ENCODE results near the gene NDUFA13. TPM values are rescaled to one million over a fixed set of nuclear protein-coding genes. Genes with fewer than 3 reads are reported as not detected.

The NDUFA13 gene
- total and polyA plus RNA-seq, 4 donors = 183 to 307 (median 229) TPM

- no peak overlapping the region for H3K27ac ChIP-seq (ENCODE audit: low read depth in 1 of 2, low read length in 2 of 2)
- peaks cover 0 to 6% of the 10 kb centered on the region in 2 donors for H3K36me3 ChIP-seq (ENCODE audit: control insufficient read depth in 1 of 2, insufficient read depth in 2 of 2, low read length in 1 of 2)
- H3K27me3 ChIP-seq (ENCODE audit: control insufficient read depth in 1 of 2, insufficient read depth in 2 of 2, low read length in 1 of 2) = no peaks in the 10 kb centered on the region
- no peak for DNase-seq
- no peaks in the 10 kb centered on the region for H3K4me1 ChIP-seq (ENCODE audit: control insufficient read depth in 1 of 2, insufficient read depth in 2 of 2, low read length in 2 of 2)
- no peak overlapping the region for H3K4me3 ChIP-seq (ENCODE audit: low read length in 2 of 2)
- H3K9me3 ChIP-seq (ENCODE audit: control insufficient read depth, low read length) = no peaks in the 10 kb centered on the region
- intact Hi-C loops (cut with DNase I) = no loop called here
- ATAC-seq (ENCODE audit: low FRiP score) = no peak
- WGBS, 2 donors = 91 to 92% methylated on average over 23 of the region's 23 CpGs
Observed at GRCh38 chr19:19504754-19505668, 11.0 kb upstream of the NDUFA13 start.

DNA sequence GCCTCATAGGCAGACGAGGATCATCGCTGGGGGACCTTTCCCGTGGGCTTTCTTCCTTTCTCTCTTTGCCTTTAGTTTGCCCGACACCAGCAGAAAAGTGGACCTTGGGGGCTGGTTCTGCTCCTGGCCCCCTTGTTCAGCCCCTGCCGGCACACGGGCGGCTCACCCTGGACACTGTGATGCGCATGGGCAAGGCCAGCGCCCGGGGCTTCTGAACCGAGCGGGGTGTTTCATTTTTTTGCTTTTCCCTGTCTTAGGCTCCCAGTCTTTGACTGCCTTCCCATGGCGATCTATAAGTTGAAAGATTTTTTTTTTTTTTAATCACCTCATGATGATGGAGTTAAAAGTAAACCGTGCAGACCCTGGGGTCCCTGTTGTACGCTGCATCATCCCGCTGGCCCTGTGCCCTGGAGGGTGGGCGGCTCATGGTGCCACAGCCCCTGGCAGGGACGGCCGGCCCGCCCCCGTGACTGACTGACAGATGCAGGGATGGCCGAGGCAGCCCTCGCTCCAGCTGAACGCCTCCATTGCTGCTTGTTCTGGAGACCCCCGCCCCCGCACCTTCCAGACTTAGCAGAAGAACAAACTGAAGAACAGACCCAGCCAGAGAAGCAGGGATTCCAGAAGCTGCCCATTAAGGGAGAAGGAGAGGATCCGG, 10.2 kb upstream of the NDUFA13 start:
- Histone ChIP-seq H3K4me1 (ENCODE audit: control insufficient read depth in 1 of 2, insufficient read depth in 2 of 2, low read length in 2 of 2) (no peaks in the 10 kb centered on the region), H3K9me3 (ENCODE audit: control insufficient read depth, low read length) (no peaks in the 10 kb centered on the region), H3K4me3 (ENCODE audit: low read length in 2 of 2) (no peak overlapping the region), H3K27me3 (ENCODE audit: control insufficient read depth in 1 of 2, insufficient read depth in 2 of 2, low read length in 1 of 2) (no peaks in the 10 kb centered on the region), H3K27ac (ENCODE audit: low read depth in 1 of 2, low read length in 2 of 2) (no peak overlapping the region), H3K36me3 (ENCODE audit: control insufficient read depth in 1 of 2, insufficient read depth in 2 of 2, low read length in 1 of 2) (peaks cover 0 to 5% of the 10 kb centered on the region in 2 donors)
- DNase-seq (no peak), ATAC-seq (ENCODE audit: low FRiP score) (no peak)
- intact Hi-C loops (cut with DNase I) = no loop called here
- WGBS, 2 donors = 77 to 78% methylated on average over 27 of the region's 27 CpGs

GRCh38 chr19:19506592-19506991, 9.4 kb upstream of the NDUFA13 start:
- no peaks in the 10 kb centered on the region for H3K9me3 ChIP-seq (ENCODE audit: control insufficient read depth, low read length)
- H3K27me3 ChIP-seq (ENCODE audit: control insufficient read depth in 1 of 2, insufficient read depth in 2 of 2, low read length in 1 of 2) = no peaks in the 10 kb centered on the region
- DNase-seq = no peak
- no peaks in the 10 kb centered on the region for H3K4me1 ChIP-seq (ENCODE audit: control insufficient read depth in 1 of 2, insufficient read depth in 2 of 2, low read length in 2 of 2)
- intact Hi-C loops (cut with DNase I) = no loop called here
- no peak overlapping the region for H3K4me3 ChIP-seq (ENCODE audit: low read length in 2 of 2)
- no peak for ATAC-seq (ENCODE audit: low FRiP score)
- 15 to 38% methylated on average over 12 of the region's 12 CpGs for WGBS, 2 donors
- H3K27ac ChIP-seq (ENCODE audit: low read depth in 1 of 2, low read length in 2 of 2) = no peak overlapping the region
- H3K36me3 ChIP-seq (ENCODE audit: control insufficient read depth in 1 of 2, insufficient read depth in 2 of 2, low read length in 1 of 2) = peaks cover 0 to 3% of the 10 kb centered on the region in 2 donors

DNA sequence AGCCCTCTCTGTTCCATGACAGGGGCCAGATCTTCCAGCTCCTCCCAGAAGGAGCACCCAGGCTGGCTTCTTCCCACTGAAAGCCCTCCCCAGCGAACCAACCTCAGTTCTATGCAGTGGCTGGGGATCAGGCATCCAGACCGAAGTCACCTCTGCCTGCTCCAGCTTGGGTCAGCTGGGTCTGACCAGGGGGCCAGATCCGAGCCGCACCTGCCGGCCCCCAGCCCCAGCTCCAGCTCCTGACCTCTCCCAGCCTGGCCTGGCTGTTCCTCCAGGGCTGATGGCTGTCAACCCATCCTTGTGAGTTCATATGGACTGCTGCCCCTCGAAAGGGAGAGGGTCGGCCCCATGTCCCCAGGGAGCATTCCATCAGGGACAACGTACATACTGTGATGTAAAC, 8.7 kb upstream of the NDUFA13 start:
- H3K36me3 ChIP-seq (ENCODE audit: control insufficient read depth in 1 of 2, insufficient read depth in 2 of 2, low read length in 1 of 2) = peaks cover 0 to under 1% of the 10 kb centered on the region in 2 donors
- intact Hi-C loops (cut with DNase I) = no loop called here
- DNase-seq (no peak), ATAC-seq (ENCODE audit: low FRiP score) (no peak)
- 73 to 74% methylated on average over 8 of the region's 8 CpGs for WGBS, 2 donors
- no peaks in the 10 kb centered on the region for H3K4me1 ChIP-seq (ENCODE audit: control insufficient read depth in 1 of 2, insufficient read depth in 2 of 2, low read length in 2 of 2)
- no peaks in the 10 kb centered on the region for H3K9me3 ChIP-seq (ENCODE audit: control insufficient read depth, low read length)
- no peak overlapping the region for H3K4me3 ChIP-seq (ENCODE audit: low read length in 2 of 2)
- H3K27ac ChIP-seq (ENCODE audit: low read depth in 1 of 2, low read length in 2 of 2) = no peak overlapping the region
- no peaks in the 10 kb centered on the region for H3K27me3 ChIP-seq (ENCODE audit: control insufficient read depth in 1 of 2, insufficient read depth in 2 of 2, low read length in 1 of 2)

- no peaks in the 10 kb centered on the region for H3K9me3 ChIP-seq (ENCODE audit: control insufficient read depth, low read length)
- H3K36me3 ChIP-seq (ENCODE audit: control insufficient read depth in 1 of 2, insufficient read depth in 2 of 2, low read length in 1 of 2) = no peaks in the 10 kb centered on the region
- no peaks in the 10 kb centered on the region for H3K27me3 ChIP-seq (ENCODE audit: control insufficient read depth in 1 of 2, insufficient read depth in 2 of 2, low read length in 1 of 2)
- 78 to 82% methylated on average over 11 of the region's 11 CpGs for WGBS, 2 donors
- no peak overlapping the region for H3K4me3 ChIP-seq (ENCODE audit: low read length in 2 of 2)
- no peaks in the 10 kb centered on the region for H3K4me1 ChIP-seq (ENCODE audit: control insufficient read depth in 1 of 2, insufficient read depth in 2 of 2, low read length in 2 of 2)
- no peak for DNase-seq
- intact Hi-C loops (cut with DNase I) = no loop called here
- no peak for ATAC-seq (ENCODE audit: low FRiP score)
- no peak overlapping the region for H3K27ac ChIP-seq (ENCODE audit: low read depth in 1 of 2, low read length in 2 of 2)
Observed at GRCh38 chr19:19508217-19508616, 7.8 kb upstream of the NDUFA13 start.

GRCh38 chr19:19510432-19510831, 5.6 kb upstream of the NDUFA13 start:
- DNase-seq (no peak), ATAC-seq (ENCODE audit: low FRiP score) (no peak)
- H3K27me3 ChIP-seq (ENCODE audit: control insufficient read depth in 1 of 2, insufficient read depth in 2 of 2, low read length in 1 of 2) = no peaks in the 10 kb centered on the region
- intact Hi-C loops (cut with DNase I) = no loop called here
- no peak overlapping the region for H3K27ac ChIP-seq (ENCODE audit: low read depth in 1 of 2, low read length in 2 of 2)
- H3K4me1 ChIP-seq (ENCODE audit: control insufficient read depth in 1 of 2, insufficient read depth in 2 of 2, low read length in 2 of 2) = no peaks in the 10 kb centered on the region
- 28% methylated on average over 6 of the region's 6 CpGs for WGBS, 2 donors
- H3K4me3 ChIP-seq (ENCODE audit: low read length in 2 of 2) = no peak overlapping the region
- H3K9me3 ChIP-seq (ENCODE audit: control insufficient read depth, low read length) = no peaks in the 10 kb centered on the region
- H3K36me3 ChIP-seq (ENCODE audit: control insufficient read depth in 1 of 2, insufficient read depth in 2 of 2, low read length in 1 of 2) = no peaks in the 10 kb centered on the region

- H3K27me3 ChIP-seq (ENCODE audit: control insufficient read depth in 1 of 2, insufficient read depth in 2 of 2, low read length in 1 of 2) = no peaks in the 10 kb centered on the region
- ATAC-seq (ENCODE audit: low FRiP score) (no peak), DNase-seq (no peak)
- no peak overlapping the region for H3K4me3 ChIP-seq (ENCODE audit: low read length in 2 of 2)
- H3K9me3 ChIP-seq (ENCODE audit: control insufficient read depth, low read length) = no peaks in the 10 kb centered on the region
- WGBS, 2 donors = 72 to 78% methylated on average over 17 of the region's 17 CpGs
- H3K36me3 ChIP-seq (ENCODE audit: control insufficient read depth in 1 of 2, insufficient read depth in 2 of 2, low read length in 1 of 2) = no peaks in the 10 kb centered on the region
- no peak overlapping the region for H3K27ac ChIP-seq (ENCODE audit: low read depth in 1 of 2, low read length in 2 of 2)
- H3K4me1 ChIP-seq (ENCODE audit: control insufficient read depth in 1 of 2, insufficient read depth in 2 of 2, low read length in 2 of 2) = no peaks in the 10 kb centered on the region
- intact Hi-C loops (cut with DNase I) = no loop called here
Observed at GRCh38 chr19:19513682-19514081, 2.3 kb upstream of the NDUFA13 start.

DNA sequence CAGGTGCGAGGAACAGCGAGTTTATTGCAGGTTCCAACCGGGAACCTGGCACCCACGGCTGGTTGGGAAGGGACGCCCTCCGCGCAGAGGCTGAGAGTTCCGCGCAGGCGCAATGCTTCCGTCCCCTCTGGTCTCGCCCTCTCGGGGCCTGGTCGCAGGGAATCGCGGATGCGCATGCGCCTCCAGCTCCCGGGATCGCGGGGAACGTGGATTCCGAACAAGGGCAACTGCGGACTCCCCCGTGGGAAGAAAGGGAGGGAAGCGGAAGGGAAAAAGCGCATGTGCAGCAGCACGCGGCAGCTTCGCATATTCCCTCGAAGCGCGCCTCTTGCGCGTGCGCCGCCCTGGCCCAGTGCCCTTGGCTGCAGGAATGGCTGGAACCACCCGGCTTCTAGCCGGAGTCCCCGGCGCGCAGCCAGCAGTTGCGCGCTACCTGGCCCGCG, 1.8 kb upstream of the NDUFA13 start:
- no peak overlapping the region for H3K27ac ChIP-seq (ENCODE audit: low read depth in 1 of 2, low read length in 2 of 2)
- no peaks in the 10 kb centered on the region for H3K27me3 ChIP-seq (ENCODE audit: control insufficient read depth in 1 of 2, insufficient read depth in 2 of 2, low read length in 1 of 2)
- intact Hi-C loops (cut with DNase I) = no loop called here
- no peak overlapping the region for H3K4me3 ChIP-seq (ENCODE audit: low read length in 2 of 2)
- WGBS, 2 donors = 6 to 14% methylated on average over 35 to 46 of the region's 46 CpGs
- ATAC-seq (ENCODE audit: low FRiP score) (peak; percentile 78), DNase-seq (peak; percentile 90 to 91)
- H3K36me3 ChIP-seq (ENCODE audit: control insufficient read depth in 1 of 2, insufficient read depth in 2 of 2, low read length in 1 of 2) = no peaks in the 10 kb centered on the region
- H3K4me1 ChIP-seq (ENCODE audit: control insufficient read depth in 1 of 2, insufficient read depth in 2 of 2, low read length in 2 of 2) = no peaks in the 10 kb centered on the region
- no peaks in the 10 kb centered on the region for H3K9me3 ChIP-seq (ENCODE audit: control insufficient read depth, low read length)
